Measurements from ENCODE around the gene MACROD2. TPM values are rescaled to one million over a fixed set of nuclear protein-coding genes. Genes with fewer than 3 reads are reported as not detected.

The MACROD2 gene
- total RNA-seq, 1 experiment from 2014 or later, result 3.7 TPM

GRCh38 chr20:16051968-16052367, 2056.7 kb downstream of the MACROD2 start:
- Histone ChIP-seq H3K36me3 (ENCODE audit: control insufficient read depth in 1 of 2, insufficient read depth in 2 of 2, low read length in 2 of 2) (no peaks in the 10 kb centered on the region), H3K9me3 (ENCODE audit: control insufficient read depth in 1 of 2, insufficient read depth in 1 of 2, low read depth in 1 of 2, low read length in 2 of 2) (peaks cover 0 to 4% of the 10 kb centered on the region in 2 experiments; a peak in 2 of 4 replicates), H3K4me3 (replicated peaks in 1 of 2; ENCODE audit: low read depth in 1 of 2, low read length in 2 of 2) (no peak overlapping the region), H3K27me3 (ENCODE audit: insufficient read depth, low read length) (no peaks in the 10 kb centered on the region), H2AFZ (ENCODE audit: low read depth, low read length, poor library complexity, severe bottlenecking) (no peak overlapping the region), H3K9me2 (ENCODE audit: insufficient read depth) (no peaks in the 10 kb centered on the region), H4K20me1 (ENCODE audit: insufficient read depth) (no peaks in the 10 kb centered on the region), H3K4me2 (ENCODE audit: low read length) (no peak overlapping the region), H3K79me2 (ENCODE audit: insufficient read depth, low read length) (no peaks in the 10 kb centered on the region), H3K27ac (ENCODE audit: low read depth, low read length) (no peak overlapping the region), H3K4me1 (ENCODE audit: control insufficient read depth in 1 of 2, insufficient read depth in 2 of 2, low read length in 2 of 2) (no peaks in the 10 kb centered on the region), H3K9ac (ENCODE audit: low read length) (no peak overlapping the region)
- CTCF ChIA-PET, result no interaction called here
- BruUV-seq (replicated peaks), result no TSS peak
- ATAC-seq (no peak), DNase-seq (ENCODE audit: low read depth, low spot score) (no peak)
- intact Hi-C loops (cut with micrococcal nuclease), result no loop called here
- POLR2A ChIA-PET, result no interaction called here
- RAD21 ChIA-PET (ENCODE audit: low non-redundant PET in 1 of 2, low total read pairs in 2 of 2, uncharacterized antibody in 2 of 2, unreplicated experiment in 2 of 2), result no interaction called here
- TF ChIP-seq CTCF (IDR thresholded peaks at IDR 0.05 in 2 of 3, conservative IDR thresholded peaks at IDR 0.05 in 1 of 3; ENCODE audit: borderline replicate concordance in 1 of 3, insufficient read depth in 1 of 3, low read depth in 2 of 3, low read length in 2 of 3), result no peak
- no peak for TF ChIP-seq ZNF274 (IDR thresholded peaks at IDR 0.05; ENCODE audit: low read depth, low read length)
- TF ChIP-seq CBX3 (IDR thresholded peaks at IDR 0.05; ENCODE audit: low read depth), result no peak
- no peak for TF ChIP-seq POLR2A (IDR thresholded peaks at IDR 0.05; ENCODE audit: borderline replicate concordance, extremely low read depth, insufficient read depth, insufficient read length)
- TF ChIP-seq ZFX (IDR thresholded peaks at IDR 0.05), result no peak
- no peak for TF ChIP-seq TCF7L2 (IDR thresholded peaks at IDR 0.05; ENCODE audit: borderline replicate concordance, extremely low read depth, insufficient read depth, insufficient read length)
- no peak for TF ChIP-seq RAD21 (IDR thresholded peaks at IDR 0.05; ENCODE audit: low read depth)
- TF ChIP-seq ZBTB33 (IDR thresholded peaks at IDR 0.05; ENCODE audit: extremely low read depth, insufficient replicate concordance, low read length), result no peak
- no peak for TF ChIP-seq MAX (IDR thresholded peaks at IDR 0.05)
- TF ChIP-seq JUND (IDR thresholded peaks at IDR 0.05), result no peak
- TF ChIP-seq ELF1 (IDR thresholded peaks at IDR 0.05; ENCODE audit: borderline replicate concordance, low read depth), result no peak
- TF ChIP-seq CEBPB (IDR thresholded peaks at IDR 0.05; ENCODE audit: low read depth), result no peak
- no peak for TF ChIP-seq EZH2phosphoT487 (IDR thresholded peaks at IDR 0.05; ENCODE audit: borderline replicate concordance)
- TF ChIP-seq SP1 (IDR thresholded peaks at IDR 0.05; ENCODE audit: low read depth), result no peak
- no peak for TF ChIP-seq EGR1 (IDR thresholded peaks at IDR 0.05; ENCODE audit: low read depth)
- TF ChIP-seq FOSL1 (IDR thresholded peaks at IDR 0.05; ENCODE audit: low read depth), result no peak
- TF ChIP-seq SIN3A (IDR thresholded peaks at IDR 0.05; ENCODE audit: low read depth), result no peak
- no peak for TF ChIP-seq YY1 (IDR thresholded peaks at IDR 0.05; ENCODE audit: extremely low read depth, insufficient replicate concordance, low read depth, low read length)
- TF ChIP-seq ATF3 (IDR thresholded peaks at IDR 0.05), result no peak
- TF ChIP-seq POLR2AphosphoS5 (IDR thresholded peaks at IDR 0.05; ENCODE audit: low read depth, low read length), result no peak

Data from HCT116 (cell line).